Psoas muscle (tissue), 8 donors: ENCODE data around the gene KAZN. TPM values are rescaled to one million over a fixed set of nuclear protein-coding genes. Genes with fewer than 3 reads are reported as not detected.

Experiments
- ATAC-seq, 4 donors: fragments of 200-7000 bp; cut with Tn5 transposase; one replicate each; pipeline ENCODE4 v1.9.1; 2020; ENCODE audit warnings: moderate library complexity in 3 of 4, mild to moderate bottlenecking in 2 of 4
- DNase-seq, 2 donors: peaks; one replicate each; pipeline ENCODE4 v3.0.0-alpha.2; 2020
- H3K27ac ChIP-seq: fragments of 200-600 bp; one replicate; pipeline ENCODE4 v1.8.0; 2022
- H3K27me3 ChIP-seq, 3 donors: fragments of 200-600 bp in 1 of 3; one replicate each; pipeline versions ENCODE4 v1.6.1 to v1.8.0; 2013 to 2022; ENCODE audit warnings: low read length in 2 of 3, mild to moderate bottlenecking in 2 of 3, moderate library complexity in 1 of 3; ENCODE audit not compliant: insufficient read depth in 3 of 3
- H3K36me3 ChIP-seq, 2 donors: fragments of 200-600 bp in 1 of 2; one replicate each; pipeline versions ENCODE4 v1.6.1 to v1.8.0; 2013 to 2022; ENCODE audit warnings: low read depth in 1 of 2, mild to moderate bottlenecking in 1 of 2, moderate library complexity in 1 of 2; ENCODE audit not compliant: insufficient read depth in 1 of 2
- H3K4me1 ChIP-seq: fragments of 200-600 bp; one replicate; pipeline ENCODE4 v1.8.0; 2022
- H3K4me3 ChIP-seq: fragments of 200-600 bp; one replicate; pipeline ENCODE4 v1.8.0; 2022; ENCODE audit warnings: mild to moderate bottlenecking
- H3K9me3 ChIP-seq: fragments of 200-600 bp; one replicate; pipeline ENCODE4 v1.8.0; 2022
- CTCF ChIP-seq: fragments of 200-600 bp; IDR thresholded peaks from one replicate; pipeline ENCODE4 v1.8.0; 2022; ENCODE audit warnings: antibody characterized with exemption
- WGBS, 3 donors: extraction: QIAGEN DNeasy Blood & Tissue Kit; methylation state at CpG; one replicate each; pipeline versions ENCODE4 v1.1.6 to v1.1.7; 2013; 5-methylcytosine and 5-hydroxymethylcytosine counted together
- intact Hi-C, 2 donors: fragments of 100-400 bp; cut with DNase I; formaldehyde crosslinking; loops; one replicate each; pipeline versions ENCODE4 v1.11.0 to v1.14.2; 2022
- polyA plus RNA-seq, 3 donors: library from polyadenylated mRNA; stranded (reverse); fragments of 200-250 nt; gene quantifications; one replicate each; pipeline ENCODE4 v1.2.3, GENCODE V29; 2013
- total RNA-seq, 4 donors: library from RNA; stranded (reverse); fragmentation: NEBNext Ultra II Directional in 2 of 4; extraction: Animal tissue kit (Norgen Biotek cat#: 25700) in 2 of 4; gene quantifications; one replicate each; pipeline versions ENCODE4 v1.2.1 to v1.2.4, GENCODE V29; 2021 to 2023
- donor health status: healthy with polysubstance abuse.
- donor health status: DM: no; HTN: no; CAD: no; lungs with moderate emphysema.
- donor health status: Bipolar disorder and iron deficiency.
- donor health status: healthy.
- donor health status: DM: yes; HTN: yes; CAD: no.
- donor health status: DM: no; HTN: no; CAD: no.
- donor health status: DM: no; HTN: no; CAD: no.
- donor health status: DM: yes; HTN: yes; CAD: no.

The KAZN gene
- total and polyA plus RNA-seq, 7 donors = 0.23 to 2.3 (median 0.97) TPM

- no peak overlapping the region for H3K4me3 ChIP-seq
- H3K36me3 ChIP-seq = no peaks in the 10 kb centered on the region
- intact Hi-C loops = no loop called here
- DNase-seq (no peak), ATAC-seq (no peak)
- H3K4me1 ChIP-seq = no peaks in the 10 kb centered on the region
- no peaks in the 10 kb centered on the region for H3K9me3 ChIP-seq
- no peak for TF ChIP-seq CTCF
- no peak overlapping the region for H3K27ac ChIP-seq
- peaks cover 0 to 5% (median 0%) of the 10 kb centered on the region in 3 donors for H3K27me3 ChIP-seq
- 90 to 95% (median 93%) methylated on average over 5 of the region's 5 CpGs for WGBS, 3 donors
Measured at GRCh38 chr1:14567903-14568302, 30.6 kb upstream of the KAZN start.

GRCh38 chr1:14568716-14569355 is 29.6 kb upstream of the KAZN start:
- peaks cover 0 to 5% (median 0%) of the 10 kb centered on the region in 3 donors for H3K27me3 ChIP-seq
- H3K27ac ChIP-seq = no peak overlapping the region
- ATAC-seq = no peak
- TF ChIP-seq CTCF = no peak
- no peaks in the 10 kb centered on the region for H3K4me1 ChIP-seq
- H3K9me3 ChIP-seq = no peaks in the 10 kb centered on the region
- intact Hi-C loops = no loop called here
- 89 to 92% (median 90%) methylated on average over 6 to 8 of the region's 8 CpGs for WGBS, 3 donors
- no peak overlapping the region for H3K4me3 ChIP-seq
- H3K36me3 ChIP-seq = no peaks in the 10 kb centered on the region
- no peak for DNase-seq

- Histone ChIP-seq H3K9me3 (no peaks in the 10 kb centered on the region), H3K27ac (no peak overlapping the region), H3K4me1 (no peaks in the 10 kb centered on the region), H3K4me3 (no peak overlapping the region), H3K36me3 (no peaks in the 10 kb centered on the region), H3K27me3 (peaks cover 0 to 3% (median 0%) of the 10 kb centered on the region in 3 donors)
- DNase-seq (no peak), ATAC-seq (no peak)
- WGBS, 3 donors = 79 to 82% (median 82%) methylated on average over 9 of the region's 9 CpGs
- intact Hi-C loops = no loop called here
- TF ChIP-seq CTCF = no peak
Measured at GRCh38 chr1:14570514-14570913, 28.0 kb upstream of the KAZN start.

- peaks cover 0 to 3% (median 0%) of the 10 kb centered on the region in 3 donors for H3K27me3 ChIP-seq
- ATAC-seq (no peak), DNase-seq (no peak)
- TF ChIP-seq CTCF = no peak
- no peaks in the 10 kb centered on the region for H3K9me3 ChIP-seq
- no peak overlapping the region for H3K27ac ChIP-seq
- no peaks in the 10 kb centered on the region for H3K36me3 ChIP-seq
- H3K4me1 ChIP-seq = no peaks in the 10 kb centered on the region
- 85 to 88% (median 85%) methylated on average over 17 of the region's 17 CpGs for WGBS, 3 donors
- intact Hi-C loops = no loop called here
- H3K4me3 ChIP-seq = no peak overlapping the region
Measured at GRCh38 chr1:14571810-14572767, 26.4 kb upstream of the KAZN start.
